GM18511 (cell line): ENCODE data around the gene BIN1.

Experiments
- ATAC-seq: cut with Tn5 transposase; IDR thresholded peaks from one replicate; pipeline ENCODE4 v1.9.1; 2021; ENCODE audit warnings: mild to moderate bottlenecking, moderate library complexity; ENCODE audit not compliant: unreplicated experiment

Gene BIN1

DNA sequence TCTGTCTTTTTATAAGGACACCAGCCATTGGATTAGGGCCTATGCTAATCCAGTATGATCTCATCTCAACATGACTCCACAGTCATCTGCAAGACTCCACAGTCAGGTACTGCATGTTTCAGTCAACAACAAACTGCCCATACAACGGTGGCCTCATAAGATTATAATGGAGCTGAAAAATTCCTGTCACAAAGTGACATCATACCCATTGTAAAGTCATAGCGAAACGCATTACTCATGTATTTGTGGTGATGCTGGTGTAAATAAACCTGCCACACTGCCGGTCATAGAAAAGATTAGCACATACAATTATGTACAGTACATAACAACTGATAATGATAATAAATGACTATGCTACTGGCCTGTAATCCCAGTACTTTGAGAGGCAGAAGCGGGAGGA lies 106.0 kb downstream of the BIN1 start:
- no peak for ATAC-seq

DNA sequence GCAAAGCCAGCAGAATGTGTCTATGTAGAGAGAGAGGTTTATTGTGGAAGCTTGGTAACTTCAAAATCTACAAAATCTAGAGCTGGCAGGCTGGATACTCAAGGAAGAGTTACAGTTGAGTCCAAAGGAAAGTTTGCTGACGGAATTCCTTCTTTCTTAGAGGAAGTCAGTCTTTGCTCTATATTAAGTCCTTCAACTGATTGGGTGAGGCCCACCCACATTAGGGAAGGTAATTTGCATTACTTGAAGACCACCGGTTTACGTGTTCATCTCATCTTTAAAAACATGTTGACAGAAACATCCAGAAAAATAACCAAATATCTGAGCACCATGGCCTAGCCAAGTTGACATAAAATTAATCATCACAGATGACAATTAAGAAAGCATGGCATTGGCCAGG lies 106.8 kb downstream of the BIN1 start:
- ATAC-seq: no peak

DNA sequence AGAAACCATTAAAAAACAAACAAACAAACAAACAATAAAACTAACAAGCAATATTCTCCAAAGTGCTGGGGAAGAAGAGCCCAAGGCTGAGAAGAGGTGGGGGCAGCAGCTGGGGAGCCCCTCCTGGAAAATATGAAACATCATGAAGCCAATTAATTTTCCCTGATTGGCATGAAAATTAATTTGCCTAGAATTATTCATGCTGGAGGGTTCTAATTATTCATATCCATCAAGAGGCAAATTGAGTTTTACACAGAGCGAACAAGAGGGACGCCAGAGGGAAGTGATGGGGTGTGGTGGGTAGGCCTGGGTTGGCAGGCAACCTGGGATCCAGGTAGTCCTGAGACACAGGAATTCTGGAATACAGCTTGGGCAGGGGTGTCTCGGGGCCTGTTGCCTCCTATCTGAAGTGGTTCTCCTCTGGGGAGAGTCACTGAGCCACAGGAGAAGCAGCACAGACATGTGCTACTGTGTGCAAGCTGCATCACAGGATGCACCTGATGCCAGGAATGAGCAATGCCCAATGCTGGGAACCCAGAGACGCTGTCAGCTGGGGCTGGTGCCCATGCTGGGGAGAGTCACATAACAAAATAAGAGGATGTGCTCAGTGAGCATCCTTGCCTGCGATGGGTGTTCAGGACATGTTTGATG lies 107.7 kb downstream of the BIN1 start:
- ATAC-seq: no peak

DNA sequence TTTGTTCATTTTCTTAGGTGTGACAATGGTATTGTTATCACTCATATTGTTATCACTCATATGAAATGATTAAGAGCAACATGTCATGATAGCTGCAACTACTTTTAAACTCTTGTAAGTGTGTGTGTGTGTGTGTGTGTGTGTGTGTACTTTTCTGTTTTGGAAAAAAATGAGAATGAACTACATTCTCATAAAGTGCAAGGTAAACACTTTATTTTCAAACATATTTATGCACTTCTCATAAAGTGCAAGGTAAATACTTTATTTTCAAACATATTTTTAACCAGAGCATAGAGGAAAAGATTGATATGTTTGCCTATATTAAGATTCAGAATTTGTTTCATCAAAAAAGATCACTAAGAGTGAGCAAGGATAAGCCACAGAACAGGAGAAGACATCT lies 108.5 kb downstream of the BIN1 start:
- no peak for ATAC-seq
